Activated CD4-positive, alpha-beta T cell treated with anti-CD3 and anti-CD28 coated beads for 36 hours (primary cell): ENCODE measurements around the gene RHBDL3. TPM values are rescaled to one million over a fixed set of nuclear protein-coding genes. Genes with fewer than 3 reads are reported as not detected.

ENCODE experiments used
- ATAC-seq: fragments of 200-7000 bp; cut with Tn5 transposase; one replicate; pipeline ENCODE4 v1.10.0; 2021; ENCODE audit warnings: mild to moderate bottlenecking, moderate library complexity
- CTCF ChIA-PET: fragments of 350-600 bp; sonication (Branson Sonifier 250); formaldehyde crosslinking; loops from one replicate; lab custom pipeline; 2021; ENCODE audit warnings: antibody characterized with exemption; lab: Charles Lee
- POLR2A ChIA-PET: fragments of 350-600 bp; sonication (Branson Sonifier 250); formaldehyde crosslinking; loops from one replicate; lab custom pipeline; 2021; ENCODE audit warnings: antibody characterized with exemption, inconsistent platforms; lab: Charles Lee
- DNase-seq: peaks from one replicate; pipeline ENCODE4 v3.0.0-alpha.2; 2020
- H3K27ac Mint-ChIP-seq: one replicate; pipeline ENCODE4 v1.8.0; 2021; ENCODE audit warnings: mixed read lengths
- H3K27me3 Mint-ChIP-seq: one replicate; pipeline ENCODE4 v1.8.0; 2021; ENCODE audit warnings: mixed read lengths
- H3K36me3 Mint-ChIP-seq: one replicate; pipeline ENCODE4 v1.8.0; 2021; ENCODE audit warnings: low read depth, mixed read lengths
- H3K4me1 Mint-ChIP-seq: one replicate; pipeline ENCODE4 v1.8.0; 2021; ENCODE audit warnings: mixed read lengths
- H3K4me3 Mint-ChIP-seq: one replicate; pipeline ENCODE4 v1.8.0; 2021; ENCODE audit warnings: mild to moderate bottlenecking, moderate library complexity, mixed read lengths
- H3K9me3 Mint-ChIP-seq: one replicate; pipeline ENCODE4 v1.8.0; 2021; ENCODE audit warnings: low read depth, mixed read lengths
- intact Hi-C, 2 experiments: fragments of 100-400 bp; cut with DNase I in 1 of 2; cut with micrococcal nuclease in 1 of 2; formaldehyde crosslinking; loops; one replicate each; pipeline versions ENCODE4 v1.14.2 to v1.15.1; 2022 to 2024; cut with DNase I, micrococcal nuclease
- total RNA-seq, 2 experiments: library from RNA; stranded (reverse); gene quantifications; one replicate each; pipeline ENCODE4 v1.2.3, GENCODE V29; 2021

The RHBDL3 gene
- under 1 TPM in 1 of 2 experiments, not detected in 1; 0.09 TPM for total RNA-seq

- ATAC-seq (peak; percentile 35), DNase-seq (peak; percentile 27)
- intact Hi-C loops, result loop anchor here in 1 of 2 experiments (5.0 kb wide), 1 partner anchor 52 kb away; no protein-coding TSS in a partner anchor
- ChIA-PET CTCF (interaction anchor here (0.8 kb wide), 1 partner anchor 54 kb away, joined by 3 read pairs; no protein-coding TSS in a partner anchor), POLR2A (no interaction called here)
- Mint-ChIP-seq H3K4me1 (peaks cover 8% of the 10 kb centered on the region), H3K27ac (no peak within 1 kb of the TSS), H3K4me3 (peak within 1 kb of the TSS; percentile 51), H3K9me3 (no peaks in the 10 kb centered on the region), H3K27me3 (peaks cover 58% of the 10 kb centered on the region), H3K36me3 (no peaks in the 10 kb centered on the region)
Measured at GRCh38 chr17:32265192-32265923, at the start of gene RHBDL3. RHBDL3 (plus strand) TSS chr17:32265832; CDS start chr17:32266190, 358 bp downstream.

GRCh38 chr17:32222621-32223020 lies 43.0 kb upstream of the RHBDL3 start:
- Mint-ChIP-seq H3K27me3 (no peaks in the 10 kb centered on the region), H3K27ac (no peak overlapping the region), H3K9me3 (no peaks in the 10 kb centered on the region), H3K4me1 (peaks cover 46% of the 10 kb centered on the region), H3K36me3 (peaks cover 25% of the 10 kb centered on the region), H3K4me3 (no peak overlapping the region)
- ChIA-PET POLR2A (no interaction called here), CTCF (interaction anchor here (1.0 to 1.3 kb wide), 3 partner anchors 30 to 91 kb away, joined by 3 to 4 read pairs (median 4); partner anchors contain the start of gene RHOT1)
- ATAC-seq, result no peak
- DNase-seq, result no peak
- intact Hi-C loops, result no loop called here

- ChIA-PET POLR2A (interaction anchor here (0.7 kb wide), 1 partner anchor 125 kb away, joined by 5 read pairs; no protein-coding TSS in a partner anchor), CTCF (interaction anchor here (0.7 to 1.3 kb wide), 4 partner anchors 29 to 97 kb away, joined by 3 to 4 read pairs (median 4); no protein-coding TSS in a partner anchor)
- peaks cover 42% of the 10 kb centered on the region for H3K4me1 Mint-ChIP-seq
- ATAC-seq (peak; percentile 21), DNase-seq (no peak)
- H3K36me3 Mint-ChIP-seq, result peaks cover 25% of the 10 kb centered on the region
- no peaks in the 10 kb centered on the region for H3K27me3 Mint-ChIP-seq
- no peaks in the 10 kb centered on the region for H3K9me3 Mint-ChIP-seq
- H3K4me3 Mint-ChIP-seq, result no peak overlapping the region
- H3K27ac Mint-ChIP-seq, result no peak overlapping the region
- intact Hi-C loops, result no loop called here
Measured at GRCh38 chr17:32223703-32224102, 41.9 kb upstream of the RHBDL3 start.

- peaks cover 15% of the 10 kb centered on the region for H3K4me1 Mint-ChIP-seq
- H3K9me3 Mint-ChIP-seq, result no peaks in the 10 kb centered on the region
- DNase-seq, result no peak
- peaks cover 23% of the 10 kb centered on the region for H3K36me3 Mint-ChIP-seq
- no peaks in the 10 kb centered on the region for H3K27me3 Mint-ChIP-seq
- intact Hi-C loops, result no loop called here
- CTCF ChIA-PET, result interaction anchor here (0.6 kb wide), 3 partner anchors 116 to 261 kb away, joined by 3 to 5 read pairs (median 3); no protein-coding TSS in a partner anchor
- POLR2A ChIA-PET, result no interaction called here
- no peak overlapping the region for H3K27ac Mint-ChIP-seq
- no peak for ATAC-seq
- no peak overlapping the region for H3K4me3 Mint-ChIP-seq
Measured at GRCh38 chr17:32226886-32227285, 38.7 kb upstream of the RHBDL3 start.

GRCh38 chr17:32227910-32228309 lies 37.7 kb upstream of the RHBDL3 start:
- no peaks in the 10 kb centered on the region for H3K9me3 Mint-ChIP-seq
- H3K27ac Mint-ChIP-seq, result no peak overlapping the region
- H3K4me3 Mint-ChIP-seq, result no peak overlapping the region
- no peaks in the 10 kb centered on the region for H3K27me3 Mint-ChIP-seq
- intact Hi-C loops, result no loop called here
- POLR2A ChIA-PET, result interaction anchor here (0.7 kb wide), 1 partner anchor 113 kb away, joined by 3 read pairs; no protein-coding TSS in a partner anchor
- H3K4me1 Mint-ChIP-seq, result peaks cover 8% of the 10 kb centered on the region
- CTCF ChIA-PET, result interaction anchor here (0.6 to 1.1 kb wide), 2 partner anchors 9 to 152 kb away, joined by 3 to 4 read pairs; no protein-coding TSS in a partner anchor
- peaks cover 18% of the 10 kb centered on the region for H3K36me3 Mint-ChIP-seq
- no peak for ATAC-seq
- DNase-seq, result no peak

GRCh38 chr17:32235588-32235987 lies 30.0 kb upstream of the RHBDL3 start:
- Mint-ChIP-seq H3K4me3 (no peak overlapping the region), H3K4me1 (no peaks in the 10 kb centered on the region), H3K27ac (no peak overlapping the region), H3K36me3 (no peaks in the 10 kb centered on the region), H3K27me3 (no peaks in the 10 kb centered on the region), H3K9me3 (no peaks in the 10 kb centered on the region)
- DNase-seq (no peak), ATAC-seq (no peak)
- ChIA-PET CTCF (no interaction called here), POLR2A (no interaction called here)
- intact Hi-C loops, result no loop called here

- no peaks in the 10 kb centered on the region for H3K9me3 Mint-ChIP-seq
- intact Hi-C loops, result no loop called here
- POLR2A ChIA-PET, result no interaction called here
Measured at GRCh38 chr17:32239456-32239855, 26.2 kb upstream of the RHBDL3 start.

GRCh38 chr17:32240750-32241149 lies 24.9 kb upstream of the RHBDL3 start:
- no peak for DNase-seq
- Mint-ChIP-seq H3K9me3 (no peaks in the 10 kb centered on the region), H3K4me1 (no peaks in the 10 kb centered on the region), H3K4me3 (no peak overlapping the region), H3K27ac (no peak overlapping the region), H3K36me3 (no peaks in the 10 kb centered on the region), H3K27me3 (peaks cover 2% of the 10 kb centered on the region)
- intact Hi-C loops, result no loop called here
- POLR2A ChIA-PET, result no interaction called here
- CTCF ChIA-PET, result interaction anchor here (0.7 to 0.8 kb wide), 2 partner anchors 12 to 23 kb away, joined by 3 read pairs; no protein-coding TSS in a partner anchor
- ATAC-seq, result no peak

More at GRCh38 chr17:32239456-32239855, 26.2 kb upstream of the RHBDL3 start:
- H3K4me3 Mint-ChIP-seq, result no peak overlapping the region
- CTCF ChIA-PET, result no interaction called here
- no peak overlapping the region for H3K27ac Mint-ChIP-seq
- no peaks in the 10 kb centered on the region for H3K27me3 Mint-ChIP-seq
- ATAC-seq, result no peak
- no peaks in the 10 kb centered on the region for H3K36me3 Mint-ChIP-seq
- DNase-seq, result no peak
- H3K4me1 Mint-ChIP-seq, result no peaks in the 10 kb centered on the region

GRCh38 chr17:32241640-32242039 lies 24.0 kb upstream of the RHBDL3 start:
- POLR2A ChIA-PET, result no interaction called here
- H3K27me3 Mint-ChIP-seq, result peaks cover 2% of the 10 kb centered on the region
- H3K36me3 Mint-ChIP-seq, result no peaks in the 10 kb centered on the region
- CTCF ChIA-PET, result interaction anchor here (1.1 to 2.5 kb wide), 2 partner anchors 10 to 11 kb away, joined by 3 to 9 read pairs; no protein-coding TSS in a partner anchor
- no peak overlapping the region for H3K27ac Mint-ChIP-seq
- DNase-seq, result no peak
- intact Hi-C loops, result no loop called here
- H3K4me3 Mint-ChIP-seq, result no peak overlapping the region
- ATAC-seq, result no peak
- no peaks in the 10 kb centered on the region for H3K9me3 Mint-ChIP-seq
- no peaks in the 10 kb centered on the region for H3K4me1 Mint-ChIP-seq

- H3K27me3 Mint-ChIP-seq, result peaks cover 2% of the 10 kb centered on the region
- no peak for ATAC-seq
- POLR2A ChIA-PET, result no interaction called here
- CTCF ChIA-PET, result interaction anchor here (1.1 kb wide), 1 partner anchor 158 kb away, joined by 3 read pairs; no protein-coding TSS in a partner anchor
- no peaks in the 10 kb centered on the region for H3K36me3 Mint-ChIP-seq
- DNase-seq, result no peak
- no peak overlapping the region for H3K4me3 Mint-ChIP-seq
- no peaks in the 10 kb centered on the region for H3K9me3 Mint-ChIP-seq
- intact Hi-C loops, result no loop called here
- H3K4me1 Mint-ChIP-seq, result no peaks in the 10 kb centered on the region
- H3K27ac Mint-ChIP-seq, result no peak overlapping the region
Measured at GRCh38 chr17:32249475-32249874, 16.2 kb upstream of the RHBDL3 start.

GRCh38 chr17:32253117-32253611 lies 12.5 kb upstream of the RHBDL3 start:
- no peak overlapping the region for H3K4me3 Mint-ChIP-seq
- ChIA-PET CTCF (interaction anchor here (0.6 to 2.1 kb wide), 19 partner anchors 10 to 502 kb away, joined by 3 to 23 read pairs (median 4); no protein-coding TSS in a partner anchor), POLR2A (interaction anchor here (0.6 to 0.8 kb wide), 3 partner anchors 9 to 210 kb away, joined by 3 read pairs; no protein-coding TSS in a partner anchor)
- no peak overlapping the region for H3K27ac Mint-ChIP-seq
- H3K27me3 Mint-ChIP-seq, result no peaks in the 10 kb centered on the region
- intact Hi-C loops, result loop anchor here (1.0 to 10.0 kb wide), 5 partner anchors 66 to 504 kb away; partner anchors contain the start of gene PSMD11 (in 2 of the 2)
- ATAC-seq, result peak; percentile 100
- H3K4me1 Mint-ChIP-seq, result no peaks in the 10 kb centered on the region
- H3K36me3 Mint-ChIP-seq, result no peaks in the 10 kb centered on the region
- no peaks in the 10 kb centered on the region for H3K9me3 Mint-ChIP-seq
- DNase-seq, result peak; percentile 85
